Measurements from ENCODE around the gene MYO18A.

MYO18A gene

DNA sequence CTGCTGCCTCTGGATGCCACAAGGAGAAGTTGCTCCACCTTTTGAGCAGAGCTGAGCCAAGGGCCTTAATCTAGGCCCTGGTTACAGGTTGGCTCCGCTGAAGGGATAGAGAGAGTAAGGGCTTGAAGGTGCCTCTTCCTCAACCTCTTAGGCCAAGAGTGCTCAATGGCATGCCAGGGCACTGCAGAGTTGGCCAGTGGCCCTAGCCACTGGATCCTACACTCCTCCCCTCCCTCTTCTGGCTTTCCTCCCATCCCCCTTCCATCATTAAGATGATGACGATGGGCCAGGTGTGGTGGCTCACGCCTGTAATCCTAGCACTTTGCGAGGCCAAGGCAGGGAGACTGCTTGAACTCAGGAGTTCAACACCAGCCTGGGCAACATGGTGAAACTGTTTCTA, 50.5 kb downstream of the MYO18A start:
- H3K36me3 ChIP-seq (replicated peaks; ENCODE audit: insufficient read depth, low read length): no peaks in the 10 kb centered on the region
- no peak overlapping the region for H3K27ac ChIP-seq (ENCODE audit: low read length)
- H2AFZ ChIP-seq (ENCODE audit: low read length): no peak overlapping the region
- H3K9ac ChIP-seq (ENCODE audit: low read length): no peak overlapping the region
- H3K9me3 ChIP-seq (replicated peaks; ENCODE audit: insufficient read depth, low read length): no peaks in the 10 kb centered on the region
- H3K4me2 ChIP-seq (ENCODE audit: low read depth, low read length): no peak overlapping the region
- H3F3A ChIP-seq (ENCODE audit: insufficient read depth, low read length): no peaks in the 10 kb centered on the region; the same call in 1 of the 2 replicates
- no peak for DNase-seq
- no peaks in the 10 kb centered on the region for H3K9me2 ChIP-seq (replicated peaks; ENCODE audit: insufficient read depth, low read length)
- TF ChIP-seq EZH2 (optimal IDR thresholded peaks at IDR 0.05; ENCODE audit: low read depth, low read length): no peak
- TF ChIP-seq, protein P1, sequence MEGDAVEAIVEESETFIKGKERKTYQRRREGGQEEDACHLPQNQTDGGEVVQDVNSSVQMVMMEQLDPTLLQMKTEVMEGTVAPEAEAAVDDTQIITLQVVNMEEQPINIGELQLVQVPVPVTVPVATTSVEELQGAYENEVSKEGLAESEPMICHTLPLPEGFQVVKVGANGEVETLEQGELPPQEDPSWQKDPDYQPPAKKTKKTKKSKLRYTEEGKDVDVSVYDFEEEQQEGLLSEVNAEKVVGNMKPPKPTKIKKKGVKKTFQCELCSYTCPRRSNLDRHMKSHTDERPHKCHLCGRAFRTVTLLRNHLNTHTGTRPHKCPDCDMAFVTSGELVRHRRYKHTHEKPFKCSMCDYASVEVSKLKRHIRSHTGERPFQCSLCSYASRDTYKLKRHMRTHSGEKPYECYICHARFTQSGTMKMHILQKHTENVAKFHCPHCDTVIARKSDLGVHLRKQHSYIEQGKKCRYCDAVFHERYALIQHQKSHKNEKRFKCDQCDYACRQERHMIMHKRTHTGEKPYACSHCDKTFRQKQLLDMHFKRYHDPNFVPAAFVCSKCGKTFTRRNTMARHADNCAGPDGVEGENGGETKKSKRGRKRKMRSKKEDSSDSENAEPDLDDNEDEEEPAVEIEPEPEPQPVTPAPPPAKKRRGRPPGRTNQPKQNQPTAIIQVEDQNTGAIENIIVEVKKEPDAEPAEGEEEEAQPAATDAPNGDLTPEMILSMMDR (IDR thresholded peaks at IDR 0.05; ENCODE audit: low read length): no peak
- no peak for TF ChIP-seq EZH2phosphoT487 (IDR thresholded peaks at IDR 0.05; ENCODE audit: low read length)
- no peaks in the 10 kb centered on the region for H3K4me1 ChIP-seq (ENCODE audit: low read length)
- no peaks in the 10 kb centered on the region; the same call in 1 of the 2 replicates for H4K20me1 ChIP-seq (ENCODE audit: insufficient read depth, low read length)
- H3K4me3 ChIP-seq (ENCODE audit: low read length): no peak overlapping the region
- peaks cover 88% of the 10 kb centered on the region for H3K79me2 ChIP-seq (ENCODE audit: low read length)
- H3K27me3 ChIP-seq (replicated peaks; ENCODE audit: insufficient read depth, low read length): no peaks in the 10 kb centered on the region

DNA sequence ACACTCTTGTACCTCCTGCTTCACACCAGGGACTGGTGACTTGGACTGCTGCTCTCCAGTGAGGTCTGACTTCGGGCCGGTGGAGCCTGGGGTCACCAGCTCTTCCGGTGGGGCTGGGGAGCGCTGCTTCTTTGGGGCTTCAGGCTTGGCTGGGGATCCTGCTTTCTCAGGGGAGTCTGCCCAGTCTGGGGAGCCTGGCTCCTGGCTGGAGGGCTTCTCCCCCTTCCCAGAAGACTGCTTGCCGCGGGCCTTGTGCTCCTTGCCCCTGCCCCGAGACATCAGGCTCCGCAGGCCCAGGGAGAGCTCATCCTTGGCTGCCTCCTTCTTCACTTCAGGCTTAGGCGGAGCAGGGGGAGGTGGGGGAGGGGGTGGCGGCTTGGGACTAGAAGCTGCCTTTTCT, 52.4 kb downstream of the MYO18A start:
- Histone ChIP-seq H3K4me1 (ENCODE audit: low read length) (no peaks in the 10 kb centered on the region), H3K36me3 (replicated peaks; ENCODE audit: insufficient read depth, low read length) (no peaks in the 10 kb centered on the region), H3K4me3 (ENCODE audit: low read length) (no peak overlapping the region), H4K20me1 (ENCODE audit: insufficient read depth, low read length) (no peaks in the 10 kb centered on the region; the same call in 1 of the 2 replicates), H3K9ac (ENCODE audit: low read length) (no peak overlapping the region), H3F3A (ENCODE audit: insufficient read depth, low read length) (no peaks in the 10 kb centered on the region; the same call in 1 of the 2 replicates), H3K27ac (ENCODE audit: low read length) (no peak overlapping the region), H3K27me3 (replicated peaks; ENCODE audit: insufficient read depth, low read length) (no peaks in the 10 kb centered on the region), H3K9me2 (replicated peaks; ENCODE audit: insufficient read depth, low read length) (no peaks in the 10 kb centered on the region), H3K79me2 (ENCODE audit: low read length) (peaks cover 86% of the 10 kb centered on the region), H2AFZ (ENCODE audit: low read length) (no peak overlapping the region), H3K4me2 (ENCODE audit: low read depth, low read length) (no peak overlapping the region), H3K9me3 (replicated peaks; ENCODE audit: insufficient read depth, low read length) (no peaks in the 10 kb centered on the region)
- TF ChIP-seq, protein P1 (IDR thresholded peaks at IDR 0.05; ENCODE audit: low read length): no peak
- DNase-seq: no peak

GRCh38 chr17:29126268-29126930, 53.8 kb downstream of the MYO18A start:
- no peaks in the 10 kb centered on the region for H3K27me3 ChIP-seq (replicated peaks; ENCODE audit: insufficient read depth, low read length)
- no peak for TF ChIP-seq EZH2phosphoT487 (IDR thresholded peaks at IDR 0.05; ENCODE audit: low read length)
- TF ChIP-seq, protein P1 (IDR thresholded peaks at IDR 0.05; ENCODE audit: low read length): no peak
- no peak for TF ChIP-seq EZH2 (optimal IDR thresholded peaks at IDR 0.05; ENCODE audit: low read depth, low read length)
- no peak overlapping the region for H3K27ac ChIP-seq (ENCODE audit: low read length)
- no peak overlapping the region for H3K4me3 ChIP-seq (ENCODE audit: low read length)
- H3K4me1 ChIP-seq (ENCODE audit: low read length): no peaks in the 10 kb centered on the region
- no peaks in the 10 kb centered on the region; the same call in none of the 2 replicates for H4K20me1 ChIP-seq (ENCODE audit: insufficient read depth, low read length)
- H3F3A ChIP-seq (ENCODE audit: insufficient read depth, low read length): no peaks in the 10 kb centered on the region; the same call in 1 of the 2 replicates
- H3K4me2 ChIP-seq (ENCODE audit: low read depth, low read length): no peak overlapping the region
- no peak overlapping the region for H2AFZ ChIP-seq (ENCODE audit: low read length)
- H3K79me2 ChIP-seq (ENCODE audit: low read length): peaks cover 78% of the 10 kb centered on the region
- H3K9me2 ChIP-seq (replicated peaks; ENCODE audit: insufficient read depth, low read length): no peaks in the 10 kb centered on the region
- H3K36me3 ChIP-seq (replicated peaks; ENCODE audit: insufficient read depth, low read length): no peaks in the 10 kb centered on the region
- H3K9me3 ChIP-seq (replicated peaks; ENCODE audit: insufficient read depth, low read length): no peaks in the 10 kb centered on the region
- H3K9ac ChIP-seq (ENCODE audit: low read length): no peak overlapping the region
- no peak for DNase-seq
